ENCODE measurements around the gene CCDC88C. TPM values are rescaled to one million over a fixed set of nuclear protein-coding genes. Genes with fewer than 3 reads are reported as not detected.

Gene CCDC88C
- total RNA-seq, 2 experiments from 2014 or later = 83.6 to 87.8 TPM

DNA sequence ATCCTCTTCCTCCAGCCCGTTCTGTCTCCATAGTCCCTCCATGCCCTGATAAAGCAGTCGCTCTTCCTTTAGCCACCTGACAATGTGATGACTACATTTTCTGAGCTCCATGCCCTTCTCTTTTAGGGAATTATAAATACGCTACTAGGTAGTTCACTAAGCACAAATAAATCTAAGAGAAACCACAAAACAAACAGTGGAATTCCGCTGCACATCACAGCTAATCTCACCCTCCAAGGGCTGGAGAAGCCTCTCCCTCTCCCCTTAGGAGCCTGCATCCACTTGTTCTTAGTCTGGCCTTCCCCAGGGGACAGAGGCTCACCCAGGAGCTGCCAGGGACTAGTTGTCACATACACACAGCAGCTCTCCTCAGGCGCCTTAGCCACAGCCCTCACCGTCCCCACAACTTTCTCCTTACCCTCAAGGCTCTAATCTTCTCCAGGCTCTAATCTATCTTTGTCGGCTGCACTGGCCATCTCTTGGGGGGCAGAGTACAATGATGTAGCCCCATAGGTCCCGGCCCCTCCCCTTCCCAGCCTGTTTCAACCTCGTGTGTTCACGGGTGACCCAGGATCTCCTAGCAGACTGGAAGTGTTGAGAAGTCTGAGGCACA, 117.2 kb downstream of the CCDC88C start:
- POLR2A ChIA-PET = interaction anchor here (1.0 to 1.9 kb wide), 5 partner anchors 14 to 118 kb away, joined by 3 to 10 read pairs (median 4); no protein-coding TSS in a partner anchor
- ATAC-seq = no peak
- Mint-ChIP-seq H3K4me1 (ENCODE audit: low read depth) (peaks cover 59% of the 10 kb centered on the region), H3K27me3 (no peaks in the 10 kb centered on the region), H3K36me3 (ENCODE audit: low read depth) (peaks cover 79% of the 10 kb centered on the region), H3K27ac (peak overlapping the region; percentile 96), H3K9me3 (no peaks in the 10 kb centered on the region), H3K4me3 (no peak overlapping the region)
- TF ChIP-seq, protein P1, sequence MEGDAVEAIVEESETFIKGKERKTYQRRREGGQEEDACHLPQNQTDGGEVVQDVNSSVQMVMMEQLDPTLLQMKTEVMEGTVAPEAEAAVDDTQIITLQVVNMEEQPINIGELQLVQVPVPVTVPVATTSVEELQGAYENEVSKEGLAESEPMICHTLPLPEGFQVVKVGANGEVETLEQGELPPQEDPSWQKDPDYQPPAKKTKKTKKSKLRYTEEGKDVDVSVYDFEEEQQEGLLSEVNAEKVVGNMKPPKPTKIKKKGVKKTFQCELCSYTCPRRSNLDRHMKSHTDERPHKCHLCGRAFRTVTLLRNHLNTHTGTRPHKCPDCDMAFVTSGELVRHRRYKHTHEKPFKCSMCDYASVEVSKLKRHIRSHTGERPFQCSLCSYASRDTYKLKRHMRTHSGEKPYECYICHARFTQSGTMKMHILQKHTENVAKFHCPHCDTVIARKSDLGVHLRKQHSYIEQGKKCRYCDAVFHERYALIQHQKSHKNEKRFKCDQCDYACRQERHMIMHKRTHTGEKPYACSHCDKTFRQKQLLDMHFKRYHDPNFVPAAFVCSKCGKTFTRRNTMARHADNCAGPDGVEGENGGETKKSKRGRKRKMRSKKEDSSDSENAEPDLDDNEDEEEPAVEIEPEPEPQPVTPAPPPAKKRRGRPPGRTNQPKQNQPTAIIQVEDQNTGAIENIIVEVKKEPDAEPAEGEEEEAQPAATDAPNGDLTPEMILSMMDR (IDR thresholded peaks at IDR 0.05) = no peak
- no peak for DNase-seq
- CTCF ChIA-PET = interaction anchor here (1.0 to 2.2 kb wide), 5 partner anchors 16 to 127 kb away, joined by 3 to 7 read pairs (median 3); no protein-coding TSS in a partner anchor
- intact Hi-C loops (cut with micrococcal nuclease) = no loop called here

DNA sequence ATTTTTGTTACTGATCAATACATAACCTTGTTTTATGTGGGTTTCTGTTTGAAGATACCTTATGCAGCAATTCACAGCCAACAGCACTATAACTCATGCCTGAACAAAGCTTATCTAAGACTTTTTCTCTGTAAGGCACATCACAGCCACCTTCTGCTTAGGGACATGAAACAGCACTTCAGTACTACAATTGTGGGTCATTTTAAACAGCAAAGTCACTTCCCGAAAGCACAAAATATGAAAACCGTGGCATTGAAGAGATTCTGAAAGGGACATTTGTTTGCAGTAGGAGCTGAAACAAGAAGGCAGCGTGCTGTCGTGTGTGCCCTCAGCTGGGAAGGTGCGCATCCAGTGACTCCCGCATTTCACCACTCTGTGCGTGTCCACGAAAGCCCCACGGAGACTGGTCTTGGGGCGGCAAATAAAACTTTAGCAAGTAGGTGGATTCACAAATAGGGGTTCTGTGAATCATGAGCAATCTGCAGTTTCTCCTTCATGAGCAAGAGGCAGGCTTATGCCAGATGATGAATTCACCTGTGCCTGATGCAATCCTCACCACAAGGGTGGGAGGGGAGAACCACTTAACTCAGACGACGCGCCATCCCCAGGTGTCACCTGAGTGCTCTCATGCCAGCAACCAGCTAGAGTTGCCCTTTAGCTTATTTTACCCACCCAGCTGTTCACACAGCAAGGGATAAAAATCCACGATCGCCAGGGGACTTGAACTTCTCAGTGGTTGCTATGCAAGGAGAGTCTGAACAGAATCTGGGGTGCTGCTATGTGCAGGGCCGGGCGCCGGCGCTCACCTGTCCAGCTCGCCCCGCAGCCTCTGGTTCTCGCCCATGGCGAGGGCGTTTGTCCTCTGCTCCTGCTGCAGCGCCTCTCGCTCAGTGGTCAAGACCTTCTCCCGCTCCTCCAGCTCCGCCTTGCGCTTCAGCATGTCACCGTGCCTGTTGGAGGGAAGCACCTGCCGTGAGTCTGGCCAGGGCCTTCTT, 118.2 kb downstream of the CCDC88C start:
- ATAC-seq (peak; percentile 11), DNase-seq (peak; percentile 85)
- H3K4me3 Mint-ChIP-seq = no peak overlapping the region
- no peaks in the 10 kb centered on the region for H3K27me3 Mint-ChIP-seq
- ChIA-PET CTCF (interaction anchor here (1.0 to 2.2 kb wide), 6 partner anchors 17 to 128 kb away, joined by 3 to 7 read pairs (median 3); partner anchors contain the start of gene CCDC88C), POLR2A (interaction anchor here (1.0 to 1.9 kb wide), 8 partner anchors 13 to 119 kb away, joined by 3 to 10 read pairs (median 4); partner anchors contain the start of gene GPR68)
- peaks cover 73% of the 10 kb centered on the region for H3K36me3 Mint-ChIP-seq (ENCODE audit: low read depth)
- H3K4me1 Mint-ChIP-seq (ENCODE audit: low read depth) = peaks cover 56% of the 10 kb centered on the region
- TF ChIP-seq, protein P1 (IDR thresholded peaks at IDR 0.05) = no peak
- intact Hi-C loops (cut with micrococcal nuclease) = no loop called here
- H3K27ac Mint-ChIP-seq = peak overlapping the region; percentile 96
- no peaks in the 10 kb centered on the region for H3K9me3 Mint-ChIP-seq

DNA sequence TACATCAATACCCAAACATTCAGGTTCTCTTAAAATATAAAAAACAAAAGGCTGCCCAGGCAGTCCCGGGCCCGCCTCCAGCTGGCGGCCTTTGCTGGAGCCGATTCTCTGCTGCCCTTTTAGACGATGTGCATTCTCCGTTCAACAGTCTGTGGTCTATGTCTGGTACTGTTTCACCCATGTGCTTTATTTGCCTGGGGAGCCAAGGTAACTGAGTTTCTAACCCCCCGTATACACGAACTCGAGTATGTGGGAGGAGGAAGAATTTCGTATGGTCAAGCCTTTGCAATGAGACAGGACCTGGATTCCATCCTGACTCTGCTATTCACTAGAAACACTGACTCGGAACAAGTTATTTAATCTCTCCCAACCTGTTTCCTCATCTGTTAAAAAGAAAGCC, 119.0 kb downstream of the CCDC88C start:
- H3K27me3 Mint-ChIP-seq = no peaks in the 10 kb centered on the region
- intact Hi-C loops (cut with micrococcal nuclease) = no loop called here
- H3K9me3 Mint-ChIP-seq = no peaks in the 10 kb centered on the region
- H3K4me1 Mint-ChIP-seq (ENCODE audit: low read depth) = peaks cover 61% of the 10 kb centered on the region
- peak overlapping the region; percentile 96 for H3K27ac Mint-ChIP-seq
- ChIA-PET POLR2A (interaction anchor here (0.9 to 1.6 kb wide), 4 partner anchors 28 to 150 kb away, joined by 3 to 6 read pairs (median 5); no protein-coding TSS in a partner anchor), CTCF (interaction anchor here (2.2 kb wide), 1 partner anchor 121 kb away, joined by 7 read pairs; no protein-coding TSS in a partner anchor)
- TF ChIP-seq, protein P1 (IDR thresholded peaks at IDR 0.05) = no peak
- no peak overlapping the region for H3K4me3 Mint-ChIP-seq
- no peak for DNase-seq
- H3K36me3 Mint-ChIP-seq (ENCODE audit: low read depth) = peaks cover 81% of the 10 kb centered on the region
- ATAC-seq = no peak

DNA sequence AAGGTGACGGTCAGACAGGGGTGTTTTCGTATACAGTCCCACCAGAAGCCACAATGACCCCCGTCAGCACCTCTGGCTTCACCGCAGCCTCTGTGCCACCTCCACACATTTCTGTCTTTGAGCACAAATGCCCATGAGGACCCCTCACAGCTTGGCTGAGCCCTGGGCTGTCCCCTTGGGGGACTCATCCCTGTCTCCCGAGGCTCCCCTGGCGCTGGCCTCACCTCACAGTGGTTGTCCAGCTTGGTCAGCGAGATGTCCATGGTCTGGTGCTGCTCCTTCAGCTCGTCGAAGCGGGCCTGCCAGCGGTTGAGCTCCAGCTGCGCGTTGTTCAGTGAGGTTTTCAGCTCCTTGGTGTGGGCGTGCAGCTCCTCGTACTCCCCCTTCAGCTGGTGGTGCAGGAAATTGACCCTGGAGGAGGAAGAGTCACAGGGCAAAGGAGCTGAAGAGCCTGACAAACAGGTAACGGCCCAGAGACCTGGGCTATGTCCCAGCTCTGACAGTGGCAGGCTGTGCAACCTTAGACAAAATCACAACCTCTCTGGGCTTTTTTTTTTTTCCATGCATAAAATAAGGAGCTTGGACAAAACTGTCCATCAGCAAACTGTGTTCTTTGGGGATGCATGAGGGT, 120.4 kb downstream of the CCDC88C start:
- ChIA-PET CTCF (interaction anchor here (1.0 to 1.8 kb wide), 5 partner anchors 9 to 328 kb away, joined by 3 to 10 read pairs (median 6); no protein-coding TSS in a partner anchor), POLR2A (interaction anchor here (0.5 to 1.6 kb wide), 7 partner anchors 9 to 218 kb away, joined by 3 to 6 read pairs (median 3); no protein-coding TSS in a partner anchor)
- Mint-ChIP-seq H3K36me3 (ENCODE audit: low read depth) (peaks cover 89% of the 10 kb centered on the region), H3K9me3 (no peaks in the 10 kb centered on the region), H3K27ac (peak overlapping the region; percentile 96), H3K27me3 (no peaks in the 10 kb centered on the region), H3K4me1 (ENCODE audit: low read depth) (peaks cover 61% of the 10 kb centered on the region), H3K4me3 (no peak overlapping the region)
- DNase-seq (no peak), ATAC-seq (no peak)
- intact Hi-C loops (cut with micrococcal nuclease) = no loop called here
- TF ChIP-seq, protein P1 (IDR thresholded peaks at IDR 0.05) = no peak

Data from activated CD8-positive, alpha-beta T cell treated with anti-CD3 and anti-CD28 coated beads for 36 hours (primary cell).